ENCODE results near the gene TAAR5.
"Not testable (repeated sequence)": the region's sequence is repeated elsewhere in the genome, so short reads cannot be mapped to it uniquely, and the experiment has no call there.

The TAAR5 gene, protein sequence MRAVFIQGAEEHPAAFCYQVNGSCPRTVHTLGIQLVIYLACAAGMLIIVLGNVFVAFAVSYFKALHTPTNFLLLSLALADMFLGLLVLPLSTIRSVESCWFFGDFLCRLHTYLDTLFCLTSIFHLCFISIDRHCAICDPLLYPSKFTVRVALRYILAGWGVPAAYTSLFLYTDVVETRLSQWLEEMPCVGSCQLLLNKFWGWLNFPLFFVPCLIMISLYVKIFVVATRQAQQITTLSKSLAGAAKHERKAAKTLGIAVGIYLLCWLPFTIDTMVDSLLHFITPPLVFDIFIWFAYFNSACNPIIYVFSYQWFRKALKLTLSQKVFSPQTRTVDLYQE

GRCh38 chr6:132589454-132589853 lies at the start of gene TAAR5:
TSS of gene TAAR5 (minus strand) at chr6:132589741. CDS start at chr6:132589686, 55 bp downstream.
- no peak for DNase-seq

- DNase-seq: not testable (repeated sequence)
These were observed 47.6 kb upstream of the TAAR5 start for GRCh38 chr6:132637135-132637534.

GRCh38 chr6:132635906-132636305 lies 46.4 kb upstream of the TAAR5 start:
- not testable (repeated sequence) for DNase-seq

GRCh38 chr6:132635288-132635687 lies 45.7 kb upstream of the TAAR5 start:
- not testable (repeated sequence) for DNase-seq

DNA sequence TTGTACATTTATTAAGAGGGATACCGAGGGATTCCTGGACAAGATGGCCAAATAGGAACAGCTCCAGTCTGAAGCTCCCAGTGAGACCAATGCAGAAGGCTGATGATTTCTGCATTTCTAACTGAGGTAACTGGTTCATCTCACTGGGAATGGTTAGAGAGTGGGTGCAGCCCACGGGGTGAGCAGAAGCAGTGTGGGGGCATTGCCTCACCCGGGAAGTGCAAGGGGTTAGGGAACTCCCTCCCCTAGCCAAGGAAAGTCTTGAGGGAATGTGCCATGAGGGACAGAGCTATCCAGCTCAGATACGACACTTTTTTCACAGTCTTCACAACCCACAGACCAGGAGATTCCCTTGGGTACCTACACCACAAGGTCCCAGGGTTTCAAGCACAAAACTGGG lies 45.3 kb upstream of the TAAR5 start:
- no peak for DNase-seq

DNA sequence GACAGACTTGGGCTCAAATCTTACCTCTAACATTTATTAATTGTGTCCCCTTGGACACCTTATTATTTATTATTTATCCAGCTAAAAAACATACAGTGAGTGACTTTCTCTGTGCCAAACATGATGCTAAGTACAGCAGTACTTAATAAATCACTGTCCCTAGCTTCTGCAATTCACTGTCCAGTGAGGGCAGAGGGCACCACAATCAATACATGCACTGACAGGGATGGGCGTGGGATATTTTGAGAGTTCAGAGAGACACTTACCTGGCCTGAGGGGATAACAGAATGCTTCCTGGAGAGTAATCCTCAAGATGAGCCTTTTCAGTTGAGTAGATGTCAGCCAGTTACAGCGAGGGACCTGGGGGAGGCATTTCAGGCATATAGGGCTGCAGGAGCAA lies 43.8 kb upstream of the TAAR5 start:
- DNase-seq: no peak

DNA sequence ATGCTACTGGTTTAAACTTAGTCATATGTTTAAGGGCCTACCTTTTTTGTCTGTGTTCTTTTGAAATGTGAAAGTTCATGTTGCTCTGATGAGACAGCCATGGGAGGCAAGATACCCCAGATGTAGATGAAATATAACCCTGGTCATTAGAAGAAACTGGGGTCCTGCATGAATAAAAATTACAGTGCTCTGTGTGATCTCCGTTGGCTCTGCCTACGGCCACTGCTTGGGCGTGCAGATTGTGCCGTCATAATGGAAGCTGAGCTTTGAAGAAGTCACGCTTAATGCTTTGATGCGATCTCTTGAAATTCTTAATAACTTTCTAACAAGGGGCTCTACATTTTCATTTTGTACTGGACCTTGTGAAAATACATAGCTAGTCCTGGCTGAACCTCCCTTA lies 34.6 kb upstream of the TAAR5 start, which contains the start of gene TAAR2:
TSS of gene TAAR2 (minus strand) at position 101 of the 400 bp plus-strand sequence. CDS start at position 101, 0 bp downstream.
- DNase-seq: no peak

DNA sequence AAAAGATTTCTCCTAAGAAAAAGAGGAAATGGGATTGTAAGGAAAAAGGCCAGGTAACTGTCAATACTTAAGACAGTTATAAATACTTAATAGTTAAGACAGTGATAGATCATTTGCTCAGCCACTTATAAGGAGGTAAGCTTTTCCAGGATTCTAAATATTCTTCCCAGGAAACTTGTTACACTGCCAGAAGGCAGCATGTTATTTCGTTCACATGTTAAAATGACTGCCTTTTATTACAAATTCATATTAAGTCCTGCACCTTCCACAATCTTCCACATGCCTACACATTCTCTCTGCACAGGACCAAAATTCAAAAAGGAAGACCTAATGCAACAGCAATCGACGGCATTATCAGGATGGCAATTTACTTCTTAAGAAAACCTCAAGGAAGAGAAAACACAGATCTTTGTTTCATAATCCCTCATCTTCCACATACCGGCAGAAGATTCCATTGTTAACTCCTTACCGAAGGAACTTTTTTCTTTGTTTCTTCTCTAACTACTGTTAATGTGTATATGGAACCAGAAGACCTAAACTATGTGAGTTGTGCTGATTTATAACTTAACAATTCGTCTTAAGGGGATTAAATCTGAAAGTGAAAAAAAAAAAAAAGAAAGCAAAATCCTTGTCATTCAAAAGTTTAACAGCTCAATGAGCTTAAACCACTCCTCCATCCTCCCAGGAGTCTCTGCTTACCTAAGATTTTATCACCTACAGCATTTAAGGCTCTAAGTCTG lies 33.7 kb upstream of the TAAR5 start:
- no peak for DNase-seq

GRCh38 chr6:132616677-132617076 lies 27.1 kb upstream of the TAAR5 start:
- no peak for DNase-seq

GRCh38 chr6:132614554-132614953 lies 25.0 kb upstream of the TAAR5 start:
- DNase-seq: no peak

DNA sequence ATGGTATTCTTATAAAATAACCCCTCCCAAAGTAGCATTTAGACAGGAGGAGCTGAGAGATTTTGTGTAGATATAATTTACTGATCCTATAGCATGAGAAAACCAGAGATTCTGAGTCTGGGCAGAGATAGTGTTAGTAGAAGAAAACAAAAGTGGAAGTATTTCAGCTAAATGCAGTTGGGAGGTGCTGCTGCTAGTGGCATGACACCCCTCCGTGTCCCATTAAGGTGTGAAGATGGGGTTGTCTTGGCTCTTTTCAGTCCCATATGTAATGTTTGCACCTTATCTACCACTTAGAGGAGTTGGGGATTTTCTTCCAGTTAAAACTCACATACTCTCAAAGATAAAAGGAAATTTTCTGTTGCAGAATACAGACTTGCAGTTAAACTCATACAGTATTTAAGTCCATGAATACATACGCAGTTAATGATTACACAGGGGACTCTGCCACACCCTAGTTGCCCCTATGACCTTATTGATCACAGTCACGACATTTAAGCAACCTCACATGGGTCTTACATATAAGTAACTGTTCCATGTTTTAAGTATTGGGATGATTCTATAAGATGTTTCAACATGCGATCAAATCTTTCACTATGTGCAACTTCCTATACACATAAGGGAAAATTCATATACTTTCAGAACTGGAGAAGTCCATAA lies 23.0 kb upstream of the TAAR5 start:
- DNase-seq: no peak

- no peak for DNase-seq
These were observed 22.1 kb upstream of the TAAR5 start for GRCh38 chr6:132611616-132612015.

GRCh38 chr6:132607544-132608233 lies 18.1 kb upstream of the TAAR5 start:
- no peak for DNase-seq

GRCh38 chr6:132604635-132605152 lies 15.2 kb upstream of the TAAR5 start:
- DNase-seq: peak in 1 of 3 experiments; percentile 52

DNA sequence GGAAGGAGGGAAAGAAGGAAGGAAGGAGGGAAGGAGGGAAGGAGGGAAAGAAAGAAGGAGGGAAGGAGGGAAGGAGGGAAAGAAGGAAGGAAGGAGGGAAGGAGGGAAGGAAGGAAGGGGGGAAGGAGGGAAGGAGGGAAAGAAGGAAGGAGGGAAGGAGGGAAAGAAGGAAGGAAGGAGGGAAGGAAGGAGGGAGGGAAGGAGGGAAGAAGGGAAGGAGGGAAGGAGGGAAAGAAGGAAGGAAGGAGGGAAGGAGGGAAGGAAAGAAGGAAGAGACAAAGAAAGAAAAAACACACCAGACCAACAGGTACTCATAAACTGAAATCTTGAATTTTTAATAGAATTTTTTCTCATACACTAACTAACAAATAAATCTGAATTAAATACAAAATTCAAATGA lies 11.4 kb upstream of the TAAR5 start:
- DNase-seq: not testable (repeated sequence)

DNA sequence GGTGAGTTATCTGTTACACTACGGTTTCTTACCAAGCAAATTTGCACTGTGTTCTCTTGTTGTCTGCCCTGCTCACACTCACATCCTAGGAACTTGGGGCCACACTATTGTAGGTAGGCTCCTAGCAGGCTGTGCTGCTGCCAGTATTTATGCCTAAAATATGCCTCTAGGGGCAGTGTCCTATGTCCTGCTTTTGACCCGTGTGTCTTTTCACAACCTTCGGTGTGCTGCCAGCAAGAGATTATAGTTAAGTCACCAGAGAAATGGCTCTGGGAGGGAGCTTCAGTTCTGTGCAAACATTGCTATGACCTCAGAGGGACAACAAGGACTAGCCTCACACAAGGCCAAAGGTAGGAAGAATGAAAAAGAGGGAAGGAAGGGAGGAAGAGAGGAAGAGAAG lies 8.9 kb upstream of the TAAR5 start:
- DNase-seq: peak in 1 of 3 experiments; percentile 10

- peak in 1 of 3 experiments; percentile 41 for DNase-seq
These were observed 6.7 kb upstream of the TAAR5 start for GRCh38 chr6:132596201-132596600.

DNA sequence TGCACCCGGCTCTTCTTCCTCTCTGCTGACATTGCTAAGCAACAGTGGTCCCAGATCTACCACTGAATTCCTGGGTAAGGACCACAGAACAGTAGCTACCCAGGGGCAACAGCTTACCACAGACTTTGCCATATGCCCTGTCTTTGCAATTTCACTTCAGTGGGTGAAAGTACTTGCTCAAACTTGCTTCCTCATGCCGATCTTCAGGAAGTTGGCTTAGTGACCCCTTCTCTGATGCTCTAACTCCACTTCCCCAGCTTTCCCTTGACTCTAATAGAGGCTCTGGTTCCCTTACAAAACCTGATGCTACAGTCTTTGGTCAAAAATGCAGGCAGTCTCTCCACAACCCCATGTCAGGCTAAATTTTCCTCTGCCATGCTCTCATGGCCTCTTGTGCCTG lies 3.3 kb upstream of the TAAR5 start:
- DNase-seq: no peak

- DNase-seq: peak in 2 of 3 experiments; percentile 55 to 62
These were observed 821 bp upstream of the TAAR5 start for GRCh38 chr6:132590362-132590761.

- no peak for DNase-seq
These were observed 2.1 kb downstream of the TAAR5 start for GRCh38 chr6:132587424-132587823.

GRCh38 chr6:132584698-132585097 lies 4.8 kb downstream of the TAAR5 start:
- DNase-seq: no peak

DNA sequence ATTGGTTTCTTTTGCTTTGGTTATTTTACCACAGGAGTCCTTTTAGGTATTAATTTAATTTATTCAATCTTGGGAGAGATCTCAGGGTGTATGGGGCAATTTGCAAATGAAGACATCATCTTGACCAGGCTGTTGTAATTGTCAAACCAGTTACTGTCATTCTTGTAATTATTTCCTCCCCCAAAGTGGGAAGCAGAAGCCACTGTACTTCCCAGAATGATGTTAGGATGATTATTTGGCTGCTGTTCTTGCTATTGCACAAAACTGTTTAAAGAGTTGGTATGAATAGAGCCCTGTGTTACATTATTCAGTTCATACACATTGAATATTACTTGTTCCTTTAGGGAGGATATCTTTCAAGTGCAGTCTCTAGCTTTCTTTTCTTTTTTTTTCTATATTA lies 17.8 kb downstream of the TAAR5 start:
- no peak for DNase-seq

All from NCI-H1417 (cell line).